Choroid plexus epithelial cell (primary cell): ENCODE data around the gene RNF126.

Experiments
- DNase-seq: peaks from one replicate; pipeline ENCODE4 v3.0.0-alpha.2; 2010; ENCODE audit warnings: low read depth
- H3K4me3 ChIP-seq: 2 replicates; pipeline ENCODE4 v1.5.1; 2011; ENCODE audit warnings: low read depth, mild to moderate bottlenecking, control low read depth, low read length, moderate library complexity
- TF ChIP-seq, protein P1 (sequence below): conservative IDR thresholded peaks from 2 replicates; pipeline ENCODE4 v1.5.1; 2011; ENCODE audit warnings: low read depth, mild to moderate bottlenecking, control low read depth, inconsistent platforms, low read length, moderate library complexity

Gene RNF126

GRCh38 chr19:690203-690602 is 27.2 kb upstream of the RNF126 start:
- no peak for DNase-seq
- TF ChIP-seq, protein P1, sequence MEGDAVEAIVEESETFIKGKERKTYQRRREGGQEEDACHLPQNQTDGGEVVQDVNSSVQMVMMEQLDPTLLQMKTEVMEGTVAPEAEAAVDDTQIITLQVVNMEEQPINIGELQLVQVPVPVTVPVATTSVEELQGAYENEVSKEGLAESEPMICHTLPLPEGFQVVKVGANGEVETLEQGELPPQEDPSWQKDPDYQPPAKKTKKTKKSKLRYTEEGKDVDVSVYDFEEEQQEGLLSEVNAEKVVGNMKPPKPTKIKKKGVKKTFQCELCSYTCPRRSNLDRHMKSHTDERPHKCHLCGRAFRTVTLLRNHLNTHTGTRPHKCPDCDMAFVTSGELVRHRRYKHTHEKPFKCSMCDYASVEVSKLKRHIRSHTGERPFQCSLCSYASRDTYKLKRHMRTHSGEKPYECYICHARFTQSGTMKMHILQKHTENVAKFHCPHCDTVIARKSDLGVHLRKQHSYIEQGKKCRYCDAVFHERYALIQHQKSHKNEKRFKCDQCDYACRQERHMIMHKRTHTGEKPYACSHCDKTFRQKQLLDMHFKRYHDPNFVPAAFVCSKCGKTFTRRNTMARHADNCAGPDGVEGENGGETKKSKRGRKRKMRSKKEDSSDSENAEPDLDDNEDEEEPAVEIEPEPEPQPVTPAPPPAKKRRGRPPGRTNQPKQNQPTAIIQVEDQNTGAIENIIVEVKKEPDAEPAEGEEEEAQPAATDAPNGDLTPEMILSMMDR = no peak
- H3K4me3 ChIP-seq = no peak overlapping the region

DNA sequence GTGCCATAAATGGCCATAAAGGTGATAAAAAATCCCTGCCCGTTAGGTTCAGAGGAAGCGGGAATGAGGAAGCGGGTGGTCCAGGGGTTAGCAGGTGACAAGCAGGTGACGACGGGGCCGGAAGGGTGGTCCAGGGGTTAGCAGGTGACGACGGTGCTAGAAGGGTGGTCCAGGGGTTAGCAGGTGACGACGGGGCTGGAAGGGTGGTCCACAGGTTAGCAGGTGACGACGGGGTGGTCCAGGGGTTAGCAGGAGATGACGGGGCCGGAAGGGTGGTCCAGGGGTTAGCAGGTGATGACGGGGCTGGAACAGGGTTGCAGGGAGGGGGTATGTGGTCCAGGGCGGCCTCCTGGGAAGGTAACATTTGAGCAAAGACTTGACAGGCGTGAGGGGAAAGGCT is 26.0 kb upstream of the RNF126 start:
- DNase-seq = no peak
- TF ChIP-seq, protein P1 = no peak
- no peak overlapping the region for H3K4me3 ChIP-seq

GRCh38 chr19:688214-688613 is 25.2 kb upstream of the RNF126 start:
- TF ChIP-seq, protein P1 = no peak
- no peak overlapping the region for H3K4me3 ChIP-seq
- DNase-seq = no peak

GRCh38 chr19:687569-688166 is 24.7 kb upstream of the RNF126 start:
- DNase-seq = no peak
- TF ChIP-seq, protein P1 = no peak
- H3K4me3 ChIP-seq = no peak overlapping the region

GRCh38 chr19:686589-687297 is 23.7 kb upstream of the RNF126 start:
- DNase-seq = no peak
- no peak overlapping the region for H3K4me3 ChIP-seq
- TF ChIP-seq, protein P1 = no peak

DNA sequence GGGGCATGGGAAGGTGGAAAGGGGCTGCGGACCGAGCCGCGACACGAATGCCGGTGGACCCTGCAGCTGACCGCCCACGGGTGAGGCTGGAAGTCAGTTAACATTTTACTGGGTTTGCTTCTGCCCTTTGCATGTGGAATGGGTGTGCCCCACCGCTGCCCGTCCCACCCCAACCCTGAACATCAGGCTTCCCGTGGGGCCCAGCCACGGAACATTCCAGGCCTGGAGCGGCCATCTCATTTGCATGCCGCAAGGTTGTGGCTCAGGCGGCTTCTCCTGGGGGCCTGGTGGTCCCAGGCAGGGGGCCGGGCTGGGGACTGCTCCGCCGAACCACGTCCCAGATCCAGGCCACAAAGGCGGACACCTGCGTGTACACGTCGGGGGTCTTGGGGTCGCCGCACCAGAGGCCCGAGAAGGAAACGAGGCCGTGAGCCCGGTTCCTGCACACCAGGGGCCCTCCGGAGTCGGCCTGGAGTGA is 22.5 kb upstream of the RNF126 start:
- no peak for DNase-seq
- no peak overlapping the region for H3K4me3 ChIP-seq
- TF ChIP-seq, protein P1 = no peak

GRCh38 chr19:682678-683320 is 19.8 kb upstream of the RNF126 start:
- TF ChIP-seq, protein P1 = no peak
- no peak overlapping the region for H3K4me3 ChIP-seq
- no peak for DNase-seq
